Pancreas (tissue), 10 donors: ENCODE measurements around the gene DSCAM. TPM values are rescaled to one million over a fixed set of nuclear protein-coding genes. Genes with fewer than 3 reads are reported as not detected.

Source experiments
- ATAC-seq, 4 donors: fragments of 200-7000 bp; cut with Tn5 transposase; one replicate each; pipeline versions ENCODE4 v1.8.0 to v1.9.1; 2020; ENCODE audit warnings: mild to moderate bottlenecking in 4 of 4, moderate library complexity in 4 of 4
- DNase-seq, 6 donors: peaks; one replicate each; pipeline ENCODE4 v3.0.0-alpha.2; 2020
- FAIRE-seq: peaks from 2 replicates; lab custom pipeline; 2012; peaks lifted over from hg19 to GRCh38; lab: Jason Lieb, UNC
- H3K27ac ChIP-seq, 4 donors: fragments of 200-600 bp; sonication (generic); 1 replicate in 3 of 4; 2 replicates in 1 of 4; pipeline versions ENCODE4 v1.5.0 to v1.8.0; 2020
- H3K27me3 ChIP-seq, 4 donors: fragments of 200-600 bp; one replicate each; pipeline ENCODE4 v1.8.0; 2021
- H3K36me3 ChIP-seq, 3 donors: fragments of 200-600 bp; sonication (generic) in 1 of 3; one replicate each; pipeline versions ENCODE4 v1.5.0 to v1.8.0; 2020 to 2021
- H3K4me1 ChIP-seq, 3 donors: fragments of 200-600 bp; one replicate each; pipeline ENCODE4 v1.8.0; 2021
- H3K4me3 ChIP-seq, 4 donors: fragments of 200-600 bp; sonication (generic) in 2 of 4; one replicate each; pipeline versions ENCODE4 v1.5.0 to v1.8.0; 2020 to 2021
- H3K9me3 ChIP-seq, 4 donors: fragments of 200-600 bp; one replicate each; pipeline ENCODE4 v1.8.0; 2021
- WGBS, 2 donors: extraction: QIAGEN DNeasy Blood & Tissue Kit; methylation state at CpG; one replicate each; pipeline ENCODE4 v1.1.7; 2013; 5-methylcytosine and 5-hydroxymethylcytosine counted together
- intact Hi-C, 3 donors: fragments of 100-400 bp; cut with DNase I; formaldehyde crosslinking; loops; one replicate each; pipeline versions ENCODE4 v1.11.1 to v1.14.2; 2022
- polyA plus RNA-seq, 2 donors: library from polyadenylated mRNA; stranded (reverse); fragments of 200-250 nt; gene quantifications; one replicate each; pipeline ENCODE4 v1.2.3, GENCODE V29; 2013
- total RNA-seq, 6 donors: library from RNA; stranded (reverse); fragmentation: NEBNext Ultra II Directional in 4 of 6; extraction: Animal tissue kit (Norgen Biotek cat#: 25700) in 4 of 6; gene quantifications; one replicate each; pipeline versions ENCODE4 v1.2.1 to v1.2.4, GENCODE V29; 2021 to 2023
- TF ChIP-seq, protein P1 (sequence below), 4 donors: fragments of 200-600 bp; sonication (generic) in 3 of 4; IDR thresholded peaks; one replicate each; pipeline versions ENCODE4 v1.5.0 to v1.8.0; 2021; ENCODE audit warnings: antibody characterized with exemption in 4 of 4
- donor health status: healthy with polysubstance abuse.
- donor health status: DM: no; HTN: no; CAD: no; lungs with moderate emphysema.
- donor health status: DM: no; HTN: no; CAD: no.
- donor health status: control.
- donor health status: control.
- donor health status: Bipolar disorder and iron deficiency.
- donor health status: DM: yes; HTN: yes; CAD: no.
- donor health status: DM: no; HTN: no; CAD: no.
- donor health status: DM: no; HTN: no; CAD: no.
- donor health status: DM: yes; HTN: yes; CAD: no.

The DSCAM gene
- total and polyA plus RNA-seq, 8 donors: 0.05 to 0.77 (median 0.14) TPM

DNA sequence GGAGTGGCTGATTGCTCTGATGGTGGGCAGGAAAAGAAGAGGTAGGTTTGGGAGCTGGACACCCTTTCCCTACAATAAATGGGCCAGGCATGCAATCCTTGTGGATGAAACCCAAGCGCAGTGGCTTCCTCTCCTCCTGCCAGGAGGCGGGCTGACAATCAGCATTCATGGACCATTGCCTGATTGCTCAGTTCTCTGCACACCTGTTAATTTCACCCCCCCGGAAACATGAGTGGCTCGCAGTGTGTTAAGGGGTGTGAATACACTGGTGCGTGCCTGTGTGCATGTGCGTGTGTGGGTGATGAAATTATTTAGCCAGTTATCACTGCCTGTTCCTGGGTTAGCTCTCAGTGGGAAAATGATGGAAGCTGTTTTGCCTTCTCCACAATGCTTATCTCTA, 669.0 kb downstream of the DSCAM start:
- intact Hi-C loops: no loop called here
- Histone ChIP-seq H3K27ac (no peak overlapping the region), H3K4me1 (no peaks in the 10 kb centered on the region), H3K27me3 (peaks cover 0 to 2% (median 0%) of the 10 kb centered on the region in 4 donors), H3K4me3 (no peak overlapping the region), H3K9me3 (no peaks in the 10 kb centered on the region), H3K36me3 (no peaks in the 10 kb centered on the region)
- no peak for DNase-seq
- FAIRE-seq: no peak
- TF ChIP-seq, protein P1, sequence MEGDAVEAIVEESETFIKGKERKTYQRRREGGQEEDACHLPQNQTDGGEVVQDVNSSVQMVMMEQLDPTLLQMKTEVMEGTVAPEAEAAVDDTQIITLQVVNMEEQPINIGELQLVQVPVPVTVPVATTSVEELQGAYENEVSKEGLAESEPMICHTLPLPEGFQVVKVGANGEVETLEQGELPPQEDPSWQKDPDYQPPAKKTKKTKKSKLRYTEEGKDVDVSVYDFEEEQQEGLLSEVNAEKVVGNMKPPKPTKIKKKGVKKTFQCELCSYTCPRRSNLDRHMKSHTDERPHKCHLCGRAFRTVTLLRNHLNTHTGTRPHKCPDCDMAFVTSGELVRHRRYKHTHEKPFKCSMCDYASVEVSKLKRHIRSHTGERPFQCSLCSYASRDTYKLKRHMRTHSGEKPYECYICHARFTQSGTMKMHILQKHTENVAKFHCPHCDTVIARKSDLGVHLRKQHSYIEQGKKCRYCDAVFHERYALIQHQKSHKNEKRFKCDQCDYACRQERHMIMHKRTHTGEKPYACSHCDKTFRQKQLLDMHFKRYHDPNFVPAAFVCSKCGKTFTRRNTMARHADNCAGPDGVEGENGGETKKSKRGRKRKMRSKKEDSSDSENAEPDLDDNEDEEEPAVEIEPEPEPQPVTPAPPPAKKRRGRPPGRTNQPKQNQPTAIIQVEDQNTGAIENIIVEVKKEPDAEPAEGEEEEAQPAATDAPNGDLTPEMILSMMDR (IDR thresholded peaks at IDR 0.05): no peak
- ATAC-seq: peak in 2 of 4 donors; percentile 62 to 82
- 65 to 75% methylated on average over 6 of the region's 6 CpGs for WGBS, 2 donors

DNA sequence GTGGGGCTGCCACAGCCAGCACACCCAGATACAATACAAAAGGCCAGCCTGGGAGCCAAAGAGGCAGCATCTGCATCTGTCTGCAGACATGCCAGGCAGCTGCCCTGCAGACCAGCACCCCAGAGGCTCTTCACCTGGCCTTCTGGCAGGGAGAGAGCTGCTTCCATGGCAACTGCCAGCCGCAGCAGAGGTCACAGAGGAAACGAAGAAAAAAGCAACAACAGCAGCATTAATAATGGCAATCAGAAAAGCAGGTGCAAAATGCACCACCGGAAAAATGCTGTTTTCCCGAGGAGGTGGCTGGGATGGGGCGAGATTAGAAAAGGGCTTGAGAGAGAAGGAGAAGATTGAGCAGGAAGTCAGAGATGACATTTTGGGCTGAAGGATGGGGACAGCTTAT, 670.2 kb downstream of the DSCAM start:
- peaks cover 0 to 2% (median 0%) of the 10 kb centered on the region in 4 donors for H3K27me3 ChIP-seq
- no peaks in the 10 kb centered on the region for H3K9me3 ChIP-seq
- intact Hi-C loops: no loop called here
- no peak overlapping the region for H3K27ac ChIP-seq
- H3K4me1 ChIP-seq: no peaks in the 10 kb centered on the region
- DNase-seq (no peak), ATAC-seq (peak in 2 of 4 donors; percentile 75 to 82), FAIRE-seq (no peak)
- TF ChIP-seq, protein P1 (IDR thresholded peaks at IDR 0.05): no peak
- WGBS, 2 donors: 14 to 17% methylated on average over 5 of the region's 5 CpGs
- no peak overlapping the region for H3K4me3 ChIP-seq
- no peaks in the 10 kb centered on the region for H3K36me3 ChIP-seq

DNA sequence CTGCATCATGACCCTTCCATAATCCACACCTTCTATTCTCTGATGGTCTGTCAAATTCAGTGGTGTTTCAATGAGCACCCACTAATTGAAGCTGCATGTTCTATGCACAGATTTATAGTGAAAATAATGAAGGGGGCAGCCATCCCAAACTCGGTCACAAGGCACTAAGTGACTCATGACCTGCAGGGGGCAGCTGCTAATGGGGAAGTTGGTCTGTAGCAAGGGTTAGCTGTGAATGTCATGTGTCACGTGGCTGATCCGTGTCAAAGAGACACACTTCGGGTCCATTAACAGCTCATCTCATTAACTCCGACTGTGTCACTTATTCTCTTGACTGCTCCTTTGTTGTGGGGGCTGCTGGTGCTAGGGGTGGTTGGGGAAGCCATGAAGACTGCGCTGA, 673.1 kb downstream of the DSCAM start:
- FAIRE-seq: no peak
- intact Hi-C loops: no loop called here

DNA sequence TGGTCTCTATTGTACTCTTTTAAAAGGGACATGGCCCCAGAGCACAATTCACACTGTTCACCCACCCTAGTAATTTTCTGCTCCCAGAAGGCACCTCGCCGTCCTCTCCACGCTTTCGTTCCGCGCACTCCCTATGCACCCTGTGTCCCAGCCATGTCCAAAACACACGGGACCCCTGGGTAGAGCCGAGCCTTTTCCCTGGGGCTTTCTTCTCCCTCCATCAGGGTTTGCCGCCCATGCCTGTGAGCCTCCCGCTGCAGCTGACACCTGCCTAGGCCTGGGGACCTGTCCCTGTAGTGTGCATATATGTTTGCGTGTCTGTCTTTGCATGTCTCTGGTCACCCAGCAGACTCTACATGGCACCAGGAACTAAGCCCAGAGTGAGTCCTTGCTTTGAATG, 677.0 kb downstream of the DSCAM start:
- Histone ChIP-seq H3K4me3 (no peak overlapping the region), H3K27me3 (no peaks in the 10 kb centered on the region), H3K36me3 (no peaks in the 10 kb centered on the region), H3K9me3 (no peaks in the 10 kb centered on the region), H3K27ac (no peak overlapping the region), H3K4me1 (no peaks in the 10 kb centered on the region)
- 80 to 85% methylated on average over 11 of the region's 11 CpGs for WGBS, 2 donors
- FAIRE-seq (no peak), DNase-seq (no peak), ATAC-seq (no peak)
- TF ChIP-seq, protein P1 (IDR thresholded peaks at IDR 0.05): no peak
- intact Hi-C loops: no loop called here

More for the DNA sequence above, 673.1 kb downstream of the DSCAM start:
- WGBS, 2 donors: 62 to 70% methylated on average over 6 of the region's 6 CpGs
- no peak overlapping the region for H3K4me3 ChIP-seq
- TF ChIP-seq, protein P1 (IDR thresholded peaks at IDR 0.05): no peak
- ATAC-seq (no peak), DNase-seq (no peak)
- H3K9me3 ChIP-seq: no peaks in the 10 kb centered on the region
- H3K4me1 ChIP-seq: no peaks in the 10 kb centered on the region
- no peak overlapping the region for H3K27ac ChIP-seq
- H3K36me3 ChIP-seq: no peaks in the 10 kb centered on the region
- H3K27me3 ChIP-seq: peaks cover 0 to 2% (median 0%) of the 10 kb centered on the region in 4 donors

DNA sequence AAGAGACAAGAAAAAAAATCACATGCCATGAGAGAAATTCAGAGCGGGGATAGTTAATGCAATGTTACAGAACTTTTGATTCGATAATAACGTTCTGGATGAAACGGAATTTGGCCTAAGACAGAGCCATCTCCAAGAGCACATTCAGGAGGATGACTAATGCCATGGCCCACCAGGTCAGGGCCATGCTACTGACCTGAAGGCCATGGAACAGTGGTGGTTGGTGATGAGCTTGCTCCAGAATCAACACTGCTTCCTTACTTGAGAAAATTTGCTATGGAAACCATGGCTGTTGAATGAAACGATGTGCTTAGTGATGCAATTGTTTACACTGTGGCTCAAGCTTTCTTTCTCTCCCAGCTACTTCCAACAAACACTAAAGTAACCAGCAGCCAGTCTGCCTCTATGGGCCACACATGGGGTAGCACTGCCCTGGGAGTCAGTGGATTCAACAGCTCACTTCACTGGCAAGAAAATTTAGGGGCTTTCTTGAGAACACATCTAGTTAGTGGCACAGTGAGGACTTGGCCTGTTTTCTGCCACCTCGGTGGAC, 680.6 kb downstream of the DSCAM start:
- DNase-seq (no peak), FAIRE-seq (no peak), ATAC-seq (no peak)
- Histone ChIP-seq H3K4me1 (no peaks in the 10 kb centered on the region), H3K4me3 (no peak overlapping the region), H3K27me3 (no peaks in the 10 kb centered on the region), H3K9me3 (no peaks in the 10 kb centered on the region), H3K36me3 (no peaks in the 10 kb centered on the region), H3K27ac (no peak overlapping the region)
- WGBS, 2 donors: 59 to 77% methylated on average over 6 of the region's 6 CpGs
- TF ChIP-seq, protein P1 (IDR thresholded peaks at IDR 0.05): no peak
- intact Hi-C loops: no loop called here
